ENCODE measurements around the gene LRIT2. TPM values are rescaled to one million over a fixed set of nuclear protein-coding genes. Genes with fewer than 3 reads are reported as not detected.

The LRIT2 gene
- total RNA-seq, 1 donor from 2014 or later, result not detected

DNA sequence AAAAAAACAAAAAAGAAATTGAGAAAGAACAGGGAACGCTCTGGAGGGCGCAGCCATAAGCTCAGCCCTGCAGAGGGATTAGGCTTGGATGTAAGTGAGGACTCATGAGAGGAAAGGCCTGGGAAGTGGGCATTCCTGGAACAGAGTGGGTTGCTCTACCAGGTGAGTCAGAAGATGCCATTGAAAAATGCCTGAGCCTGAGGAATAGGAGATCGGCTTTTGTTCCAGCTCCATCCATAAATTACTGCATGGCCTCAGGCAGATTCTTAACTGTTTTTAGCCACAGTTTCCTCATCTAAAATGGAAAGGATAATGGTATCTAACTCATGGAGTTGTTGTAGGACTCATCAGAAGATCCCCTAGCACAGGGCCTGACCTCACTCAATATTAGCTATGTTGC, 18.4 kb upstream of the LRIT2 start:
- no peak for DNase-seq (ENCODE audit: extremely low read depth, low read depth, low spot score)

DNA sequence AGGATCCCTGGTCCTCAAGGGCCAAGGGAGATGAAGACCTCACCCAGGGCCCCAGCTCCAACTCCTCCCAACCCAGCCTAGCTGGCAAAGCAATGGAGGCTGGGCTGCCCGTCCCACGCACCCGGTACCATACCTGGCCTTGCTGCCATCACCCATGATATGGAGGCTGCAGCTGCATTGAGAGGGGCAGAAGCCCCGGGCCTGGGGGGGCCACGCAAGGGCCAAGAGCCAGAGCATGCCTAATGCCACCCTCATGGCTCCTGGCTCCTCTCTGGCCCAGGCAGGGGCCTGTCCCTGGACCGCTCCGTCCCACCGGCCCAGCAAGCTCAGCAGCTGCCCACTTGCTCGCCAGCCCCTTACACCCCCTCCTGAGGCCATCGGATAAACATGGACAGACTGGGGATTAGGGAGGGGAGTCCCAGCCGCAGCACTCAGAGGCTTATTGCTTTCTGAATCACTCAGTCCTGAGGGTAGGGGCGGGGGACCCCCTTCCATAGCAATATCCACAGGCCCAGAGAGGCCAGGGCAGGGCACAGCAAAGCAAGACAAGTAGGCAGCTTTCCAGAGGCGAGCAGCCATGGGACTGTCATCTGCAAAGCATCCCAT, 15.9 kb upstream of the LRIT2 start, which contains the start of gene LRIT1:
LRIT1 (minus strand) TSS at position 362 of the 606 bp plus-strand sequence; CDS start at position 255, 107 bp downstream.
- DNase-seq (ENCODE audit: extremely low read depth, low read depth, low spot score), result no peak

DNA sequence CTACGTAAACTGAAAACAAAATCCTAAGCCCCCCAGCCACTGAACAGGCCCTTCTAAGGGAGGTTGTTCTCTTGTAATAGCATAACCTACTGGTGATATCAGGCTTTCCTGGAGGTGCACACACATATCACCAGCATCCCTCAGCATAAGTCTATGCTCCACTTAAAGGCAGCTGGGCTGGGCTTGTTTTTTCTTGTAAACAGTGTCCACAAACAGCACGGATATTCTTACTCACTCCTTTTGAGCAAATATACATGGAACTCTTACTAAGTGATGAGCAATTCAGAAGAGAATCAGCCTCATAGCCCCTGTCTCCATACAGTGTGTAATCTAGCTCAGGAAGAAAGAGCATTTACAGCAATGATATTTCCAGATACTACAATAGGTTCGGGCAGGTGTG, 13.6 kb upstream of the LRIT2 start:
- no peak for DNase-seq (ENCODE audit: extremely low read depth, low read depth, low spot score)

DNA sequence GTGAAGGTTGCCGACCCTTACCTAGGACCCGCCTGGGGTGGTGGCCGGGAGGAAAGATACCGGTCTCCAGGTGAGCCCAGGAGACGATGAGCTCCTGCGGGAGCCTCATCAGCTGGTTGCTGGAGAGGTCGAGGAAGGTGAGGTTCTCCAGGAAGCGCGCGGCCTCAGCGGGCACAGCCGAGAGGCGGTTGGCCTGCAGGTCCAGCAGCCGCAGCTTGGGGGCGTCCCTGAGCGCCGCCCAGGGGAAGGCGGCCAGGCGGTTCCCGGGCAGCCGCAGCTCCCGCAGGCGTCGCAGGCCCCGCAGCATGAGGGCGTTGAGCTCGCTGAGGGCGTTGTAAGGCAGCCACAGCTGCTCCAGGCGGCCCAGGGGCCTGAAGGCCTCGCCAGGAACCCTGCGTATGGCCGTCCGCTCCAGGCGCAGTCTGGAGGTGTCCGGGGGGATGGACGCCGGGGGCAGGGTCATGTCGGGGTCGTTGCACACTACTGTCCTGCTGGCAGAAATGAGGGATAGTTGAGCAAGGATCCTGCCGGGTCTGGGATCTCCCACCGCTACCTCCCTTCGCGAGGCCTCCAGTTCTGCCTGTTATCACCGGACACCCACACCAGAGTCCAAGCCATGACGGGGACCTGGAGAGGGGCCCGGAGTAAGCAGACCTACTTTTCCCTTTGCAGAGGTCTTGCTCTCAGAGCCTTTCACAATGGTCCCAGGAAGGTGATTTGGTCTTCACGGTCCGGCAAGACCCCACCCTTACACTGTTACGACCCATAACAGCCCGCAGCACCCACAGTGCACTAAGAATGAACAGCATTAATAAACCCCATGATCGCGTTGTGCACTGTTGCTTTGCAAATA, 12.1 kb upstream of the LRIT2 start:
- DNase-seq (ENCODE audit: extremely low read depth, low read depth, low spot score), result no peak

DNA sequence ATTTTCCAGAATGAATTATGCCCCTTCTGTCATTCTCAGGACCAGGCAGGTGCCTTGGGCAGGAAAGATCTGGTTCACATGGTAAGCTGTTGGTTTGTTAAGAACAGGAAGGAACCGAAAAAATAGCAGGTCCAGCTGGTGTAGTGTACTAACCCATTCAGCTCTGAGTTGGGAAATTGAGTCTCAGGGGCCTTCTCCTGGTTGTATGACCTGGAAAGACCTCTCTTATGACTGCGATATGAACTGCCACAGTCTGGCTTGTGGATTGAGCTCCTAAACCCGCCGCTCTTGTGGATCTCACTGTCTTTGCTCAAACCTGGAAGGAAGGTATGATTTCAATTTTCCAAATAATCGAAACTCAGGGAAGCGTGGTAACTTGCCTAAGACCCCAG, 11.5 kb upstream of the LRIT2 start:
- no peak for DNase-seq (ENCODE audit: extremely low read depth, low read depth, low spot score)

- no peak for DNase-seq (ENCODE audit: extremely low read depth, low read depth, low spot score)
Measured at GRCh38 chr10:84235096-84235495, 9.8 kb upstream of the LRIT2 start.

DNA sequence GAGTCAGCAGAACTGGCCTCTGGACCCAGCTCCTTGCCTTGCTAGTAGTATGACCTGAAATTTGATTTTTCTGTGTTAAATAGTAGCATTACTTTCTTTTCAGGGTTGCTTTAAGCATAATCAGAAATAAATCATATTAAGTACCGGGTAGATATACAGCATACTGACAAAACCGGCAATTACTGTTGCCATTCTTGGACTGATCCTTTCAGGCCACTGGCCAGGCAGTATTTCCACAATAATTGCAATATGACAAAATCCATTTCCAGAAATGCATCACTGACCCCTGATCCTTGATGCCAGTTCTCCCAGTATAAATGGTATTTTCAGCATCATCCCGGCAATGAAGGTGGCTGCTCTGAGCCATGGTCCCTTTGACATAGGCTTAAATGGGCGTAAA, 9.1 kb upstream of the LRIT2 start:
- DNase-seq (ENCODE audit: extremely low read depth, low read depth, low spot score), result no peak

- DNase-seq (ENCODE audit: extremely low read depth, low read depth, low spot score), result no peak
Measured at GRCh38 chr10:84233940-84234339, 8.6 kb upstream of the LRIT2 start.

DNA sequence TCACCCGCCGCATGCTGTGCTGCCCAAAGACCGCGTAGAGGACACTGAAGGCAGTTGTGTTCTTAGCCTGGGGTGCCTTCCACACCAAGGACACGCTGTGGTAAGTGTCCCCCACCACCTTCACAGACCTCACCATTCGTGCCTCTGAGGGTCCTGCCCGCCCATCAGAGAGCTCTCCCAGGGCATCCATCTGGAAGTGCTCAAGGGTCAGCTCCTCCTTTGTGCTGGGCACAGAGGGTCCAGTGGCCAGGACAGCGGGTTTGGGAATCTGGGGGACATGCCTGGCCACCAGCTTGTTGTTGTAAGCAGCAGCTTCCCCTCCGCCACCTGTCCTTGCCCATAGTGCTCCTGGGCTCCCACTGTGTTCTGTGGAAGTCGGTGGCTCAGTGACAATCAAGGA, 7.0 kb upstream of the LRIT2 start:
- DNase-seq (ENCODE audit: extremely low read depth, low read depth, low spot score), result no peak

DNA sequence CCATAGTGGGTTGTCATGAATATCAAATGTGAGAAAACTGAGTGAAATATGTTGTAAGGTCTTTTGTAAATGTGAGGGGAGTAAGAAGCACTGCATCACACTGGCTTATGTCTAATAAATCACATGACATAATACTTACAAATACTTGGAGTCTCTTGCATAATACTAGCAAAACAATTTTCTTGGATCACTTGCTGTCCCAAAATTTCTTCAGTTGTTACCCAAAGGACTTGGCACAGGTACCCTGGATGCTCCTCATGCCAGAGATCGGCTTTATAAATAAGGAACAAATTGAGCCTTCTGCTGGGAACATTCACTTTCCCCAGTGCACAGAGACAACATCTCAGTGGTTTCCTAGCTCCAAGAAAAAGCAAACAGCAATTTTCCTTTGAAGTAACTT, 5.0 kb upstream of the LRIT2 start:
- DNase-seq (ENCODE audit: extremely low read depth, low read depth, low spot score), result no peak

GRCh38 chr10:84227810-84228209, 2.5 kb upstream of the LRIT2 start:
- no peak for DNase-seq (ENCODE audit: extremely low read depth, low read depth, low spot score)

DNA sequence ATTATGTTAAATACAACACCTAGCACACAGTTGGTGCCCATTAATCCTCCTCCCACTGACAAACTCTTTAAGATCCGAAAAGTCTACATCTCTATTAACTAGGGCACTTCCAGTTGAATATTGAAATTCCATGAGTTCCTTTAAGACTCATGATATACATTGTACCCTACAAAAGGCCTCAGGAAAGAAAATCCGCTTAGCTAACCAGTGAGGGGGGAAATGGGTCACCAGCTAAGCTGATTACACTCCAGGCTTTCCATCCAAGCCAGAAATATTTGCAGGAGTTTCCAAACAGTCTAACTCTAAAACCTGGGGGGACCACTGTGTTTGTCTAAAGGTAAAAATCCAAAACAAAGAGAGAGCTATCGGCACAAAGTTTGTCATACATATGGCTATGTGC, 1.3 kb upstream of the LRIT2 start:
- no peak for DNase-seq (ENCODE audit: extremely low read depth, low read depth, low spot score)

- DNase-seq (ENCODE audit: extremely low read depth, low read depth, low spot score), result no peak
Measured at GRCh38 chr10:84224411-84225028, 824 bp downstream of the LRIT2 start.

GRCh38 chr10:84221916-84222315, 3.4 kb downstream of the LRIT2 start:
- DNase-seq (ENCODE audit: extremely low read depth, low read depth, low spot score), result no peak

DNA sequence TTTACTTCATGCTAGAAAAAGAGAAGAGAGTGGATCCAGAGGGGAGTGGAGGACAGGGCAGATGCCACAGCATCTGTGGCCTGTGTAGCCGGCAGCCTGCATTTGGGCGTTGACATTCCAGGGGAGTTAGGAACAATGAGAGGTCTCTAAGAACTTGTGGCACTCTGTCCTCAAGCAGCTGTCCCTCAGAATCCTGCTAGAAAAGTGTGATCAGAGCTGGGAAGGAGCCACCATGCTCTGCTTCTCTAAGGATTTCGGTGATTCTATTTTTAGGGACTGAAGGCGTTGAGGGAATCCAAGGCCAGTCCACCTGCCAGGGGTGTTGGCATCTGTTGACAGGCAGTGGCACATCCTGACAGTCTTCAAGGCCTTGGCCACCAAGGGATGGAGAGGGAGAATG, 7.6 kb downstream of the LRIT2 start:
- DNase-seq (ENCODE audit: extremely low read depth, low read depth, low spot score), result no peak

DNA sequence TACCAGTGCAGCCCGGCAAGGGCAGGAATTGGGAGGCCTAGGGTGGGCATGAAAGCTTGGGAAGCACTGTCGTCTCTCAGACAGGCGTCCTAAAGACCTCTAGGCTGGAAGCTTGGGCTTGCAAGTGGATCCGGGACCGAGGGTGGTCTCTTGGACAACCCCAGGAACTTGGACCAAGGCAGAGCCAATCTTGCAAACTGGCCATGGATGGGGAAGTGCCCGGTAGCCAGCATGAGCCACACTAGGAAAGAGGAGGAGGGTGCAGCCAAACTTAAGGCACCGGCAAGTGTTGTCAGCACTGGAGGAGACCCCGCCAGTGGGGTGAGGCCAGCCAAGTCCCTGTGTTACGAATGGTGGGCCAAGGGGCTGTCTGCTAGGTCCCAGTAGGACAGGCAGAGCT, 8.5 kb downstream of the LRIT2 start:
- no peak for DNase-seq (ENCODE audit: extremely low read depth, low read depth, low spot score)

- no peak for DNase-seq (ENCODE audit: extremely low read depth, low read depth, low spot score)
Measured at GRCh38 chr10:84214612-84215235, 10.6 kb downstream of the LRIT2 start.

- DNase-seq (ENCODE audit: extremely low read depth, low read depth, low spot score), result no peak
Measured at GRCh38 chr10:84214046-84214572, 11.2 kb downstream of the LRIT2 start.

GRCh38 chr10:84213076-84213475, 12.3 kb downstream of the LRIT2 start:
- no peak for DNase-seq (ENCODE audit: extremely low read depth, low read depth, low spot score)

- no peak for DNase-seq (ENCODE audit: extremely low read depth, low read depth, low spot score)
Measured at GRCh38 chr10:84212014-84212413, 13.3 kb downstream of the LRIT2 start.

DNA sequence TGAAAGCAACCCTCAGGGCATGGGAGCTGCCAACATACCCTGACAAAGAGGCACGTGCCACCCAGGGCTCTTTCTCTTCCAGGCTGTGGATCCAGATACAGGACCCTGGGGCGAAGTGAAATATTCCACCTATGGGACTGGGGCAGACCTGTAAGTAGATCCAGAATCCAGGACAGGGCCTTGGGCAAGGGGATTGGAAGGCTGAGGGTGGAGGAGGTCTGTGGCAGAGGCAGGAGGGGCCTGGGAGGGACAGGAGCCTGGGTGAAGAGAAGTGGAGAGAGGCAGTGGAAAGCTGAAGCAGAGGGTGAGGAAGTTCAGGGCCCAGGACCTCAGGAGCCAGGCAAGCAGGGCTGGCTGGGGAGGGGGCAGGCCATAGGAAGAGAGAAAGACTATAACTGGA, 13.8 kb downstream of the LRIT2 start:
- DNase-seq (ENCODE audit: extremely low read depth, low read depth, low spot score), result no peak
